Keratinocyte (primary cell): ENCODE measurements around the gene SYK.

Experiments
- CTCF ChIP-seq, 3 experiments: IDR thresholded peaks in 1 of 3; conservative IDR thresholded peaks in 1 of 3; optimal IDR thresholded peaks in 1 of 3; 2 replicates in 2 of 3; 3 replicates in 1 of 3; pipeline versions ENCODE3 to v1.5.1; 2011; ENCODE audit warnings: low read length in 3 of 3, mild to moderate bottlenecking in 3 of 3, moderate library complexity in 2 of 3, control low read depth in 1 of 3, inconsistent platforms in 1 of 3; ENCODE audit not compliant: insufficient read depth in 2 of 3; ENCODE audit errors: extremely low read depth in 1 of 3
- EZH2 ChIP-seq: IDR thresholded peaks from one replicate; pipeline ENCODE4 v1.6.1; 2012; ENCODE audit warnings: inconsistent platforms, mild to moderate bottlenecking, low read length, moderate library complexity

GRCh38 chr9:90900130-90900529, 98.5 kb downstream of the SYK start:
- TF ChIP-seq EZH2 = no peak
- no peak for TF ChIP-seq CTCF (optimal IDR thresholded peaks at IDR 0.05 in 1 of 3, IDR thresholded peaks at IDR 0.05 in 1 of 3, conservative IDR thresholded peaks at IDR 0.05 in 1 of 3; ENCODE audit: extremely low read depth in 1 of 3, insufficient read depth in 2 of 3, low read length in 3 of 3)
